DOHH2 (cell line): ENCODE results near the gene USH2A.

Source experiments
- H3F3A ChIP-seq: fragments of 200-600 bp; sonication (generic), shearing (Covaris generic); 2 replicates; pipeline ENCODE4 v1.6.0; 2016; ENCODE audit warnings: antibody characterized with exemption, mild to moderate bottlenecking; ENCODE audit not compliant: control insufficient read depth, insufficient read depth
- H3K27ac ChIP-seq: fragments of 200-600 bp; sonication (generic); 2 replicates; pipeline ENCODE4 v1.5.1; 2014; ENCODE audit warnings: low read depth, mild to moderate bottlenecking, low read length, moderate library complexity
- H3K27me3 ChIP-seq: fragments of 200-600 bp; sonication (generic); 2 replicates; pipeline ENCODE4 v1.6.1; 2014; ENCODE audit warnings: mild to moderate bottlenecking, low read length, mixed read lengths; ENCODE audit not compliant: control insufficient read depth
- H3K36me3 ChIP-seq: fragments of 200-600 bp; sonication (generic); 2 replicates; pipeline ENCODE4 v1.6.1; 2014; ENCODE audit warnings: mild to moderate bottlenecking, low read length, moderate library complexity, mixed read lengths; ENCODE audit not compliant: control insufficient read depth
- H3K4me1 ChIP-seq: fragments of 200-600 bp; sonication (generic); 2 replicates; pipeline ENCODE4 v1.6.1; 2014; ENCODE audit warnings: mild to moderate bottlenecking, low read length, mixed read lengths; ENCODE audit not compliant: control insufficient read depth
- H3K4me2 ChIP-seq: fragments of 200-600 bp; sonication (generic); 2 replicates; pipeline ENCODE4 v1.6.0; 2014; ENCODE audit warnings: mild to moderate bottlenecking, low read length, moderate library complexity
- H3K4me3 ChIP-seq: fragments of 200-600 bp; sonication (generic); 2 replicates; pipeline ENCODE4 v1.5.1; 2014; ENCODE audit warnings: mild to moderate bottlenecking, low read length, mixed read lengths
- H3K79me2 ChIP-seq: fragments of 200-600 bp; sonication (generic); 2 replicates; pipeline ENCODE4 v1.6.1; 2014; ENCODE audit warnings: mild to moderate bottlenecking, low read length, mixed read lengths; ENCODE audit not compliant: control insufficient read depth
- H3K9me2 ChIP-seq: fragments of 200-600 bp; sonication (generic); replicated peaks from 2 replicates; pipeline ENCODE4 v1.6.1; 2014; ENCODE audit warnings: mild to moderate bottlenecking, low read length, mixed read lengths; ENCODE audit not compliant: control insufficient read depth
- H3K9me3 ChIP-seq: fragments of 200-600 bp; sonication (generic); 2 replicates; pipeline ENCODE4 v1.6.1; 2014; ENCODE audit warnings: antibody characterized with exemption, low read length, mixed read lengths; ENCODE audit not compliant: control insufficient read depth, insufficient read depth
- H4K20me1 ChIP-seq: fragments of 200-600 bp; sonication (generic); 2 replicates; pipeline ENCODE4 v1.6.0; 2014; ENCODE audit warnings: low read depth, mild to moderate bottlenecking, antibody characterized with exemption, low read length, moderate library complexity; ENCODE audit not compliant: control insufficient read depth, insufficient read depth
- EZH2phosphoT487 ChIP-seq: fragments of 200-600 bp; sonication (generic); IDR thresholded peaks from 2 replicates; pipeline ENCODE4 v1.6.1; 2017; ENCODE audit warnings: borderline replicate concordance, mild to moderate bottlenecking, antibody characterized with exemption, low read length, moderate library complexity, mixed read lengths
- TF ChIP-seq, protein P1 (sequence below): fragments of 200-600 bp; sonication (generic); IDR thresholded peaks from one replicate; pipeline ENCODE4 v1.5.1; 2014; ENCODE audit warnings: antibody characterized with exemption, mild to moderate bottlenecking, low read depth, low read length; ENCODE audit not compliant: poor library complexity, severe bottlenecking

The USH2A gene

DNA sequence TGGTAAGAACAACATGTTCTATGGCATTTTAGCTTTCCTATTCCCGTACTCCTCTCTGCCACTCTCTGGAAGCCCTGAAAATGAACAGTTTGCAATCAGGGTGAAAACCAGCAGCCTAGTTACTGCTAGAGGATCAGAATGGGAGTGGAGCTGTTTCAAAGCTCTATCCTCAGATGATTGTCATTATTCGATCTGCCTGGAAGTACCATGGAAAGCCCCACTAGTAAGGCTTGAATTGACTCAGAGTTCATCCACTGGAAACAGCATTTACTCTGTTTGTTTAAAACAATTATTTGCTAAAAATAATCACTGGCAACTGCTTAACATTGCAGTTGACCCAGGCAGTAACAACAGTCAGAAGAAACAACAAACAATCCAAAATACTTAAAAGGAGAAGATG, 91.2 kb downstream of the USH2A start:
- Histone ChIP-seq H3K4me1 (no peaks in the 10 kb centered on the region), H4K20me1 (no peaks in the 10 kb centered on the region), H3K9me2 (no peaks in the 10 kb centered on the region), H3F3A (no peaks in the 10 kb centered on the region), H3K27ac (no peak overlapping the region), H3K4me3 (no peak overlapping the region), H3K36me3 (no peaks in the 10 kb centered on the region), H3K4me2 (no peak overlapping the region), H3K79me2 (no peaks in the 10 kb centered on the region), H3K9me3 (no peaks in the 10 kb centered on the region), H3K27me3 (no peaks in the 10 kb centered on the region)
- no peak for TF ChIP-seq EZH2phosphoT487
- TF ChIP-seq, protein P1, sequence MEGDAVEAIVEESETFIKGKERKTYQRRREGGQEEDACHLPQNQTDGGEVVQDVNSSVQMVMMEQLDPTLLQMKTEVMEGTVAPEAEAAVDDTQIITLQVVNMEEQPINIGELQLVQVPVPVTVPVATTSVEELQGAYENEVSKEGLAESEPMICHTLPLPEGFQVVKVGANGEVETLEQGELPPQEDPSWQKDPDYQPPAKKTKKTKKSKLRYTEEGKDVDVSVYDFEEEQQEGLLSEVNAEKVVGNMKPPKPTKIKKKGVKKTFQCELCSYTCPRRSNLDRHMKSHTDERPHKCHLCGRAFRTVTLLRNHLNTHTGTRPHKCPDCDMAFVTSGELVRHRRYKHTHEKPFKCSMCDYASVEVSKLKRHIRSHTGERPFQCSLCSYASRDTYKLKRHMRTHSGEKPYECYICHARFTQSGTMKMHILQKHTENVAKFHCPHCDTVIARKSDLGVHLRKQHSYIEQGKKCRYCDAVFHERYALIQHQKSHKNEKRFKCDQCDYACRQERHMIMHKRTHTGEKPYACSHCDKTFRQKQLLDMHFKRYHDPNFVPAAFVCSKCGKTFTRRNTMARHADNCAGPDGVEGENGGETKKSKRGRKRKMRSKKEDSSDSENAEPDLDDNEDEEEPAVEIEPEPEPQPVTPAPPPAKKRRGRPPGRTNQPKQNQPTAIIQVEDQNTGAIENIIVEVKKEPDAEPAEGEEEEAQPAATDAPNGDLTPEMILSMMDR, result no peak

DNA sequence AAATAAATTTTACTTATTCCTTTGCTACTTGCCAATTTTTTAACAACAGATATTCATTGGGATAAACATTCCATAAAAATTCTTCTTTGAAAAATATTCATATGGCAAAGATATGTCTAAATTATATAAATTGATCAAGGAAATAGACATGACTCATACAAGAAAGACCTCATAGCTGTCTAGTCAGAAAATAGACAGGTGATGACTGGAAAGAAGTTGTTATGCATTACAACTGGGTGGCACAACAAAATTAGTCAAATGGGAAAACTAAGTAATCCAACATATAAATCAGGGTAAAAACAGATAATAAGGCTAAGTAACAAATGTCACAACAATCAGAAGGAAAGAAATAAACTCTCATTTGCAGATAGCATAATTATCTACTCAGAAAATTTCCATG, 92.0 kb downstream of the USH2A start:
- no peaks in the 10 kb centered on the region for H3K4me1 ChIP-seq
- H3K9me2 ChIP-seq, result no peaks in the 10 kb centered on the region
- H3K36me3 ChIP-seq, result no peaks in the 10 kb centered on the region
- no peak overlapping the region for H3K27ac ChIP-seq
- no peaks in the 10 kb centered on the region for H3K79me2 ChIP-seq
- H3F3A ChIP-seq, result no peaks in the 10 kb centered on the region
- no peak for TF ChIP-seq EZH2phosphoT487
- TF ChIP-seq, protein P1, result no peak
- H3K4me2 ChIP-seq, result no peak overlapping the region
- no peaks in the 10 kb centered on the region for H4K20me1 ChIP-seq
- no peaks in the 10 kb centered on the region for H3K27me3 ChIP-seq
- no peaks in the 10 kb centered on the region for H3K9me3 ChIP-seq
- no peak overlapping the region for H3K4me3 ChIP-seq

DNA sequence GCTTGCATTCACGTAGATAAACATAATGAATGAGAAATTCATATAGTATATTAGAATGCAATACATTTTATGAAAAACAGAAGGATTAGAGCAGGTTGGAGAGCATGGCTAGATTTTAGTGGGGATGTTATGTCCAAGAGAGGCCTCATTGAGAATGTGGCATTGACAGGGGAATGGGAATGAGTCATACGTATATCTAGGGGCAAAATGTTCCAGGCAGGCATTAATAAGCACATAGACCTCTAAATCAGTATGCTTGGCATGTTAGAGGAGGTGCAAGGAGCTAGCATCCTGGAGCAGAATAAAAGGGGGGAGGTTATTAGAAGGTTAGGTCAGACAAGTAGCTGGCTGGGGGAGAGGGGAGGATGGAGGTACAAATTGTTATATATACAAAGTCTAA, 93.0 kb downstream of the USH2A start:
- Histone ChIP-seq H3K4me3 (no peak overlapping the region), H3K36me3 (no peaks in the 10 kb centered on the region), H3K9me2 (no peaks in the 10 kb centered on the region), H4K20me1 (no peaks in the 10 kb centered on the region), H3K79me2 (no peaks in the 10 kb centered on the region), H3K27me3 (no peaks in the 10 kb centered on the region), H3K4me1 (no peaks in the 10 kb centered on the region), H3K4me2 (no peak overlapping the region), H3K9me3 (no peaks in the 10 kb centered on the region), H3F3A (no peaks in the 10 kb centered on the region), H3K27ac (no peak overlapping the region)
- TF ChIP-seq, protein P1, result no peak
- no peak for TF ChIP-seq EZH2phosphoT487

DNA sequence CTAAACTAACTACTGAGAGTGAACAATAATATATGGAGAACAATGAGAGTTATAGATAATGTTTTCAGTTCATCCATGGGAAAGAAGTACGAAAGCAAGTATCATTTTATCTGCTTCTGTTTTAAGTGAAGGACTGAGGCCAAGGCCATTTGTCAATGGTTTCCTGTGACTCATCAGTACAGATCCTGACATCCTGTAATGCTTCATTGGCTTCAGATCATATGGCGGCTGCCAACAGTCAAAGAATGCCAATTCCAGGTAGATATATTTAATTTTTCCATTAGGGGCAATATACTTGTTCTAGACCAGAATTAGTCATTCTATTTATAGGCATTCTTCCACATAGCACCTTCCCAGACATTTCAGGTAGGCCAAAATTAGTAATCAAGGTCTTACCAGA, 97.3 kb downstream of the USH2A start:
- no peaks in the 10 kb centered on the region for H3K36me3 ChIP-seq
- no peaks in the 10 kb centered on the region for H3K9me2 ChIP-seq
- H3K4me3 ChIP-seq, result no peak overlapping the region
- H3K27me3 ChIP-seq, result no peaks in the 10 kb centered on the region
- H3K79me2 ChIP-seq, result no peaks in the 10 kb centered on the region
- H4K20me1 ChIP-seq, result no peaks in the 10 kb centered on the region
- TF ChIP-seq, protein P1, result no peak
- H3K27ac ChIP-seq, result no peak overlapping the region
- no peaks in the 10 kb centered on the region for H3F3A ChIP-seq
- H3K4me1 ChIP-seq, result no peaks in the 10 kb centered on the region
- H3K4me2 ChIP-seq, result no peak overlapping the region
- no peaks in the 10 kb centered on the region for H3K9me3 ChIP-seq
